ENCODE data around the gene SERPINI1.

The SERPINI1 gene

GRCh38 chr3:167851171-167851570 is 115.7 kb downstream of the SERPINI1 start:
- no peak for DNase-seq (ENCODE audit: low spot score)

DNA sequence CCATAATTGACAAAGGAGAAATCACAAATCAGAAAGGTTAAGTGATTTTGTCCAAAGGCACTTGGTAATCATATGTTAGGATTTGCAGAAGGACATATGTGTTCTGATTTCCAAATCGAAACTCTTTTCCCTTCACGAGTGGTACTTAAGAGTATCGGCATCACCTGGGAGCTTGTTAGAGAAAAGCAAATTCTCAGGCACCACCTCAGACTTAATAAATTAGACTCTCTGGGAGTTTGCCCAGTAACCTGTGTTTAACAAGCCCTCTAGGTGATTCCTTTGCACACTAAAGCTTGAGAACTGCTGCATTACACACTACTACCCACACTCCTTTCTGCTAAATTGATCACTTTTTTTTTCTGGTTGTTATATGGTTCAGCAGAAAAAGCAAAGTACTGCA is 116.2 kb downstream of the SERPINI1 start:
- DNase-seq (ENCODE audit: low spot score), result no peak

- no peak for DNase-seq (ENCODE audit: low spot score)
Observed at GRCh38 chr3:167852216-167852615, 116.7 kb downstream of the SERPINI1 start.

- no peak for DNase-seq (ENCODE audit: low spot score)
Observed at GRCh38 chr3:167854063-167854462, 118.5 kb downstream of the SERPINI1 start.

- no peak for DNase-seq (ENCODE audit: low spot score)
Observed at GRCh38 chr3:167854846-167855245, 119.3 kb downstream of the SERPINI1 start.

DNA sequence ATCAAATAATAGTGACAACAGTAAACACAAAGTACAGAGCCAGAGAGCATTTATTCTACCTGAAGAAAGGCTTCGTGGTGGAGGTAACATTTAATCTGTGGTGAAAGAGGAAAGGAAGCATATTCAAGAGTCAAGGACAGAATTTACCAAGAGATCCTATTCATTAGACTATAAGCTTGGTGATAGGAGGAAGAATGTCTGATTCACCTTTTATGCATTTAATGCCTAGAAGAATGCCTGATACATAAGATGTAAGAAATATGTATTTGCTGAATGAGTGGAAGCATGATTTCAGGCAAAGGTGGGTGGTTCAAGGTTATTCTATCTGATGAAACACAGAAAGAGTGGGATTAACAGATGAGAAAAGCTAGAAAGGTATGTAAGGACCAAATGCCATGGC is 119.8 kb downstream of the SERPINI1 start:
- DNase-seq (ENCODE audit: low spot score), result no peak

GRCh38 chr3:167858865-167859264 is 123.3 kb downstream of the SERPINI1 start:
- DNase-seq (ENCODE audit: low spot score), result no peak

DNA sequence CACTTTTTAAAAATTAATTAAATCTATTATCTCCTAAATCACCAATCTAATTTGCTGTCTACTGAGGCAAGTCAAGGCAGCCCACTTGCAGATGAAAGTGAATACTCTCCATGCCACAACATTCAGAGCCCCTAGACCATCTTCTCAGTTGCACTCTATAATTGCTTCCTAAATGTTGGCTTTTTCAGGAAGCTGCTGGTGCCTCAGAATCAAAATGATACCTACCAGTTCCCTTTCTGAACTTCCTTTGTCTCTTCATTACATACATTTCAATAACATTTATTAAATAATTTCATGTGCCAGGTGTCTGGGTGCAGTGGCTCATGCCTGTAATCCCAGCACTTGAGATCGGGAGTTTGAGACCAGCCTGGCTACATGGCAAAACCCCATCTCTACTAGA is 124.1 kb downstream of the SERPINI1 start:
- DNase-seq (ENCODE audit: low spot score), result no peak

- DNase-seq (ENCODE audit: low spot score), result no peak
Observed at GRCh38 chr3:167861649-167862048, 126.1 kb downstream of the SERPINI1 start.

DNA sequence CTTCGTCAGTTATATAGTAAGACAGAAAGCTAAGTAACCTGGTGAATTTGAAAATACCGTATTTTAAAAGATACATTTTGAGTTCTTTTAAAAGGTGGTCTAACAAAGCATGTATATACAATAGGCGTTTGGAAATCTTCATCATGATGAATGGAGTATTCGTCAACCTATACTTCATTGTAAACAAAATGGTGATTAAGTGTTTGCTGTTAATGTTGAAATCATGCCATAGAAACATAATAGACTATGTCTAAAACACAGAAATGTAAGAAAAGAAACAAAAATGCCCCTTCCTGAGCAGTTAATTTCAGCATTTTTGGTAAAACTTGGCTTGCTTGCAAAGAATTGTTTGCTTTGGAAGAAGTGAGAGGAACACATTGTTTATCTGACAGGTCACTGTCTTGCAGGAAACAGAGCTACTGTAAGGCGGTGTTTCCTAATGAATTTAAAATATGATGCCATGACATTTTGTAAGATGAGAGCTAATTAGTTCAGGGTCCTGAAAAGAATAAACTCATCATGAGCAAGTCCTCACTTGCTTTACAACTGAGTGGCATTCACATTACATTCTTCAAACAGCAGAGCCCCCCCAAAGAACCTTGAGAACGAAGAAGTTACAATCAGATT is 126.7 kb downstream of the SERPINI1 start:
- DNase-seq (ENCODE audit: low spot score), result no peak

- no peak for DNase-seq (ENCODE audit: low spot score)
Observed at GRCh38 chr3:167863811-167864551, 128.5 kb downstream of the SERPINI1 start.

DNA sequence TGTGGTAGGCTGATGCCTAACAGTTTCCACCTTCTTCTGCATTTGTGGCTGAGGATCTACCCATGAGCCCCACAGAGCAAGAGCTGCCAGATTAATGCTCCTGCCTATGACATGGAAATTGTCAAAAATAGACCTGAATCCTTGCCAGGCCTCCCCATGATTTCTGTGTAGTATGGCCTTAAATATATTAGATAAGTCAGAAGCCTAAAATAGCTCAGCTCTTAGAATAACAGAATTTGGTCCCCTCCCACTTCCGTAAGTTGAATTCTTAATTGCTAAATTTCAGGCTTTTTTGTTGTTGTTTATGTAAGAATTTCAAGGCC is 129.0 kb downstream of the SERPINI1 start:
- DNase-seq (ENCODE audit: low spot score), result no peak

- no peak for DNase-seq (ENCODE audit: low spot score)
Observed at GRCh38 chr3:167866331-167866730, 130.8 kb downstream of the SERPINI1 start.

GRCh38 chr3:167867981-167868380 is 132.5 kb downstream of the SERPINI1 start:
- DNase-seq (ENCODE audit: low spot score), result no peak

- no peak for DNase-seq (ENCODE audit: low spot score)
Observed at GRCh38 chr3:167870181-167870580, 134.7 kb downstream of the SERPINI1 start.

GRCh38 chr3:167870759-167871158 is 135.2 kb downstream of the SERPINI1 start:
- no peak for DNase-seq (ENCODE audit: low spot score)

DNA sequence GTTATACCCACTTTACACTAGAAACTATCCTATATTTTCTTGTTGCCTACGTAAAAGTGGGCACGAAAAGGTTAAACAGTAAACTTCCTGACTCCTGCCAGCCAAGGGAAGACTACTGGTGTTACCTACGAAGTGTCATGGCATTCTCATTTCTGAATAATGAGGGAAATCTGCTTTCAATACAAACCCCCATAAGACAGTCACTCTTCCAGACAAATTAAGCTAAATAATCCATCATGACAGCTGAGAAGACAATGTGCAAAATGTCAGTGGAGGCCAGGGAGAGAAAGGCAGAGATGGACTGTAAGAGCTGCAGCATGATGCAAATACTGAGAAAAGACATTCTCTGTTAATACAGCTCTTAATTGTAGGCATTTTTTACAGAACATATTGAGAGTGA is 136.5 kb downstream of the SERPINI1 start:
- no peak for DNase-seq (ENCODE audit: low spot score)

DNA sequence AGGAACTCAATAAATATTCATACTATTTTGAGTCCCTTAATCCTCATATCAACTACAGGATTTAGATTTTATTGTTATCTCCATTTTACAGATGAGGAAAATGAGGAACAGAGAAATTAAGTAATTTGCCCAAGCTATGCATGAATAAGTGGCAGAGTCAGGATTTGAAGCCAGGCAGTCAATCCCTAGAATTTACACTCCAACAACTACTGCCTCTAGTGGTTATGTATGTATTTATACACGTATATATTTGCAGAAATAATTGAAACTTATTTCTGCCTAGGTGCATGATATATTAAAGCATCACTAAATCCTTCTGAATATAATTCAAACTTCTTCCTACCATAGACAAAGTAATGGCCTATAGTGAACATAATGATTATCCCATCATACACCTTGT is 137.4 kb downstream of the SERPINI1 start:
- DNase-seq (ENCODE audit: low spot score), result peak; percentile 16

DNA sequence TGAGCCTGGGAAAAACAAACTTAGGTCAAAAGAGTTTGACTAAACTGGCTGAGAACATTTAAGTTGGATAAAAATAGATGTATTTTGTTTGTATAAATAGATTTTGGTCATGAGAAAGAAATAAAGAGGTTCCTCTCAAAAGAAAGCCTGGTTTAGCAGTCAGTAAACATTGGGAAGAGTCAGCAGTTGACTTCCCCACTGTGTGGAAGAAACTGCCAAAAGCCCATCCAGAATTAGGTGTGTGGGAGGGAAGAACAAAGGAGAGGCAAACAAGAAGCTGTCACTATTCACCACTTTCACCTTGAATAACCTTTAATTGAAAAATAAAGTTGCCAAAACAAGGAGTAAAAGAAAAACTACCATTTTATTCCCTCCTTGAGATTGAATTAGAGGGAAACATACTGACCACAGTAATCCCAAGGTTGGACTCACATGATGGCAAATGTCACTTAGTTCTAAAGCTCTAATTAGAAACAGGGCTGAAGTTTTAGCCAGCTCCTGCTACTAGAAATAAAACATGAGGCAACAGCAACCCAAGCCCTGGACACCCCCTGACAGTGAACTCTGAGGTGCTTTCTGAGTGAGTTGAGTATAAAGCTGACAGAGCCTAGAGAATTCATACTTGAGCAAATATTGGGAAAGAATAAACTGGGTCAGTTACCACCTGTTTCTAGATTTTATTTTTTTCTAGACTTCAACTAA is 139.3 kb downstream of the SERPINI1 start:
- DNase-seq (ENCODE audit: low spot score), result no peak

Data from NAMALWA (cell line).